Vagina (tissue), 2 donors: ENCODE measurements around the gene UBR2.

ENCODE experiments used
- CTCF ChIP-seq, 3 experiments: fragments of 450-650 bp in 2 of 3; fragments of 200-600 bp in 1 of 3; sonication (generic) in 1 of 3; IDR thresholded peaks; one replicate each; pipeline ENCODE4 v1.5.1; 2017 to 2019; ENCODE audit warnings: antibody characterized with exemption in 3 of 3, mild to moderate bottlenecking in 2 of 3, moderate library complexity in 2 of 3
- POLR2A ChIP-seq, 2 donors: fragments of 450-650 bp; IDR thresholded peaks; one replicate each; pipeline ENCODE4 v1.6.1; 2017; ENCODE audit warnings: antibody characterized with exemption in 2 of 2, mild to moderate bottlenecking in 2 of 2, moderate library complexity in 2 of 2

- TF ChIP-seq POLR2A (IDR thresholded peaks at IDR 0.05), result no peak
- TF ChIP-seq CTCF (IDR thresholded peaks at IDR 0.05), result no peak
These were observed 54.3 kb downstream of the UBR2 start for GRCh38 chr6:42618105-42618504.
